ENCODE data around the gene NLRP6. TPM values are rescaled to one million over a fixed set of nuclear protein-coding genes. Genes with fewer than 3 reads are reported as not detected.

The NLRP6 gene
- 10 to 100 TPM; 42.2 to 81.5 (median 58.7) TPM for polyA plus RNA-seq
- long read RNA-seq, donor 1, transcript NLRP6-203 (8 exons, 2,936 nt), result major isoform, 9 of 25 reads
- long read RNA-seq, donor 1, partial matches to known transcripts, result 13 of 25 reads
- long read RNA-seq, donor 1, other reads (novel, unspliced or antisense), result 0 of 25 reads
- long read RNA-seq, donor 2, partial matches to known transcripts, result 7 of 9 reads
- long read RNA-seq, donor 2, other reads (novel, unspliced or antisense), result 0 of 9 reads
- long read RNA-seq, donor 3, partial matches to known transcripts, result 0 of 6 reads
- long read RNA-seq, donor 3, other reads (novel, unspliced or antisense), result 5 of 6 reads
- long read RNA-seq, donor 4, result 0 reads
- long read RNA-seq, donor 5, partial matches to known transcripts, result 0 of 1 reads
- long read RNA-seq, donor 5, other reads (novel, unspliced or antisense), result 0 of 1 reads
- long read RNA-seq, donor 6, partial matches to known transcripts, result 5 of 11 reads
- long read RNA-seq, donor 6, other reads (novel, unspliced or antisense), result 6 of 11 reads
- long read RNA-seq, donor 7, result 0 reads
- long read RNA-seq, donor 8, result 0 reads
- long read RNA-seq, donor 9, result 0 reads
- long read RNA-seq, donor 10, result 0 reads

- WGBS, 3 donors, result 18 to 57% (median 39%) methylated on average over 20 to 21 of the region's 21 CpGs
- Histone ChIP-seq H3K36me3 (ENCODE audit: control insufficient read depth in 3 of 3, insufficient read depth in 2 of 3, low read depth in 1 of 3, low read length in 3 of 3) (peaks cover 0 to 29% (median 15%) of the 10 kb centered on the region in 3 donors), H3K27me3 (ENCODE audit: control insufficient read depth in 3 of 3, insufficient read depth in 3 of 3, low read length in 3 of 3) (peaks cover 0 to 25% (median 11%) of the 10 kb centered on the region in 3 donors), H3K4me3 (ENCODE audit: low read depth in 1 of 3, low read length in 3 of 3) (peak within 1 kb of the TSS; percentile 28 to 91 (median 64)), H3K9me3 (ENCODE audit: control insufficient read depth in 2 of 2, insufficient read depth in 1 of 2, low read depth in 1 of 2, low read length in 1 of 2) (no peaks in the 10 kb centered on the region), H3K4me1 (ENCODE audit: control insufficient read depth in 3 of 3, insufficient read depth in 2 of 3, low read depth in 1 of 3, low read length in 2 of 3) (peaks cover 0 to 37% (median 0%) of the 10 kb centered on the region in 3 donors), H3K27ac (ENCODE audit: low read depth in 1 of 3, low read length in 2 of 3) (peak within 1 kb of the TSS; percentile 94 to 97 (median 96))
- no peak for FAIRE-seq
- DNase-seq, result peak; percentile 91 to 96
These were observed at the start of gene NLRP6 for GRCh38 chr11:278001-278951. Gene NLRP6 (plus strand): TSS chr11:278407. CDS start chr11:278570, 163 bp downstream.

- FAIRE-seq, result no peak
- Histone ChIP-seq H3K4me1 (ENCODE audit: control insufficient read depth in 3 of 3, insufficient read depth in 2 of 3, low read depth in 1 of 3, low read length in 2 of 3) (peaks cover 0 to 10% (median 2%) of the 10 kb centered on the region in 3 donors), H3K4me3 (ENCODE audit: low read depth in 1 of 3, low read length in 3 of 3) (no peak overlapping the region)
These were observed 47.8 kb upstream of the NLRP6 start for GRCh38 chr11:230431-230830.

GRCh38 chr11:232783-233565 lies 45.2 kb upstream of the NLRP6 start:
- H3K4me1 ChIP-seq (ENCODE audit: control insufficient read depth in 3 of 3, insufficient read depth in 2 of 3, low read depth in 1 of 3, low read length in 2 of 3), result peaks cover 2 to 18% (median 2%) of the 10 kb centered on the region in 3 donors
- no peak overlapping the region for H3K4me3 ChIP-seq (ENCODE audit: low read depth in 1 of 3, low read length in 3 of 3)
- FAIRE-seq (no peak), DNase-seq (no peak)
- 92 to 94% (median 93%) methylated on average over 20 of the region's 20 CpGs for WGBS, 3 donors
- H3K27ac ChIP-seq (ENCODE audit: low read depth in 1 of 3, low read length in 2 of 3), result no peak overlapping the region
- H3K36me3 ChIP-seq (ENCODE audit: control insufficient read depth in 3 of 3, insufficient read depth in 2 of 3, low read depth in 1 of 3, low read length in 3 of 3), result peaks cover 0 to 34% (median 2%) of the 10 kb centered on the region in 3 donors
- H3K9me3 ChIP-seq (ENCODE audit: control insufficient read depth in 2 of 2, insufficient read depth in 1 of 2, low read depth in 1 of 2, low read length in 1 of 2), result no peaks in the 10 kb centered on the region
- no peaks in the 10 kb centered on the region for H3K27me3 ChIP-seq (ENCODE audit: control insufficient read depth in 3 of 3, insufficient read depth in 3 of 3, low read length in 3 of 3)

More at GRCh38 chr11:230431-230830, 47.8 kb upstream of the NLRP6 start:
- H3K27ac ChIP-seq (ENCODE audit: low read depth in 1 of 3, low read length in 2 of 3), result no peak overlapping the region
- WGBS, 3 donors, result 95 to 97% (median 96%) methylated on average over 10 of the region's 10 CpGs
- H3K9me3 ChIP-seq (ENCODE audit: control insufficient read depth in 2 of 2, insufficient read depth in 1 of 2, low read depth in 1 of 2, low read length in 1 of 2), result no peaks in the 10 kb centered on the region
- H3K36me3 ChIP-seq (ENCODE audit: control insufficient read depth in 3 of 3, insufficient read depth in 2 of 3, low read depth in 1 of 3, low read length in 3 of 3), result peaks cover 0 to 42% (median 2%) of the 10 kb centered on the region in 3 donors
- no peaks in the 10 kb centered on the region for H3K27me3 ChIP-seq (ENCODE audit: control insufficient read depth in 3 of 3, insufficient read depth in 3 of 3, low read length in 3 of 3)
- DNase-seq, result no peak

GRCh38 chr11:235180-235579 lies 43.0 kb upstream of the NLRP6 start:
- FAIRE-seq (no peak), DNase-seq (peak in 1 of 2 donors; percentile 19)
- peaks cover 2 to 22% (median 2%) of the 10 kb centered on the region in 3 donors for H3K4me1 ChIP-seq (ENCODE audit: control insufficient read depth in 3 of 3, insufficient read depth in 2 of 3, low read depth in 1 of 3, low read length in 2 of 3)
- H3K36me3 ChIP-seq (ENCODE audit: control insufficient read depth in 3 of 3, insufficient read depth in 2 of 3, low read depth in 1 of 3, low read length in 3 of 3), result peaks cover 0 to 28% (median 0%) of the 10 kb centered on the region in 3 donors
- H3K27me3 ChIP-seq (ENCODE audit: control insufficient read depth in 3 of 3, insufficient read depth in 3 of 3, low read length in 3 of 3), result no peaks in the 10 kb centered on the region
- 39 to 64% (median 51%) methylated on average over 8 of the region's 8 CpGs for WGBS, 3 donors
- peak overlapping the region in 2 of 3 donors; percentile 58 to 65 for H3K4me3 ChIP-seq (ENCODE audit: low read depth in 1 of 3, low read length in 3 of 3)
- no peaks in the 10 kb centered on the region for H3K9me3 ChIP-seq (ENCODE audit: control insufficient read depth in 2 of 2, insufficient read depth in 1 of 2, low read depth in 1 of 2, low read length in 1 of 2)
- peak overlapping the region in 2 of 3 donors; percentile 90 to 96 for H3K27ac ChIP-seq (ENCODE audit: low read depth in 1 of 3, low read length in 2 of 3)

GRCh38 chr11:235609-235996 lies 42.6 kb upstream of the NLRP6 start:
- DNase-seq (no peak), FAIRE-seq (no peak)
- Histone ChIP-seq H3K4me3 (ENCODE audit: low read depth in 1 of 3, low read length in 3 of 3) (peak overlapping the region; percentile 58 to 65 (median 62)), H3K9me3 (ENCODE audit: control insufficient read depth in 2 of 2, insufficient read depth in 1 of 2, low read depth in 1 of 2, low read length in 1 of 2) (no peaks in the 10 kb centered on the region), H3K27ac (ENCODE audit: low read depth in 1 of 3, low read length in 2 of 3) (peak overlapping the region; percentile 56 to 96 (median 90)), H3K27me3 (ENCODE audit: control insufficient read depth in 3 of 3, insufficient read depth in 3 of 3, low read length in 3 of 3) (no peaks in the 10 kb centered on the region), H3K36me3 (ENCODE audit: control insufficient read depth in 3 of 3, insufficient read depth in 2 of 3, low read depth in 1 of 3, low read length in 3 of 3) (peaks cover 0 to 25% (median 0%) of the 10 kb centered on the region in 3 donors), H3K4me1 (ENCODE audit: control insufficient read depth in 3 of 3, insufficient read depth in 2 of 3, low read depth in 1 of 3, low read length in 2 of 3) (peaks cover 2 to 22% (median 2%) of the 10 kb centered on the region in 3 donors)
- 0 to 3% (median 3%) methylated on average over 13 of the region's 13 CpGs for WGBS, 3 donors

GRCh38 chr11:235997-236773 lies 42.0 kb upstream of the NLRP6 start, which contains the start of gene SIRT3:
Gene SIRT3 (minus strand): TSS chr11:236342. CDS start chr11:236328, 14 bp downstream.
- no peak for FAIRE-seq

More at GRCh38 chr11:235997-236773, 42.0 kb upstream of the NLRP6 start, which contains the start of gene SIRT3:
- Histone ChIP-seq H3K9me3 (ENCODE audit: control insufficient read depth in 2 of 2, insufficient read depth in 1 of 2, low read depth in 1 of 2, low read length in 1 of 2) (no peaks in the 10 kb centered on the region), H3K4me3 (ENCODE audit: low read depth in 1 of 3, low read length in 3 of 3) (peak within 1 kb of the TSS; percentile 88 to 100 (median 94)), H3K27ac (ENCODE audit: low read depth in 1 of 3, low read length in 2 of 3) (peak within 1 kb of the TSS; percentile 85 to 100 (median 99)), H3K4me1 (ENCODE audit: control insufficient read depth in 3 of 3, insufficient read depth in 2 of 3, low read depth in 1 of 3, low read length in 2 of 3) (peaks cover 2 to 22% (median 2%) of the 10 kb centered on the region in 3 donors), H3K36me3 (ENCODE audit: control insufficient read depth in 3 of 3, insufficient read depth in 2 of 3, low read depth in 1 of 3, low read length in 3 of 3) (peaks cover 0 to 26% (median 0%) of the 10 kb centered on the region in 3 donors), H3K27me3 (ENCODE audit: control insufficient read depth in 3 of 3, insufficient read depth in 3 of 3, low read length in 3 of 3) (no peaks in the 10 kb centered on the region)
- DNase-seq, result peak; percentile 90 to 92
- 0 to 1% (median 0%) methylated on average over 24 to 70 of the region's 70 CpGs for WGBS, 3 donors

Measured in small intestine (tissue), 16 donors.